NCI-H1092 (cell line): ENCODE measurements around the gene GUCY2F.

ENCODE experiments used
- DNase-seq: peaks from one replicate; lab custom pipeline; 2025; lab: John Stamatoyannopoulos, UW

GUCY2F gene

DNA sequence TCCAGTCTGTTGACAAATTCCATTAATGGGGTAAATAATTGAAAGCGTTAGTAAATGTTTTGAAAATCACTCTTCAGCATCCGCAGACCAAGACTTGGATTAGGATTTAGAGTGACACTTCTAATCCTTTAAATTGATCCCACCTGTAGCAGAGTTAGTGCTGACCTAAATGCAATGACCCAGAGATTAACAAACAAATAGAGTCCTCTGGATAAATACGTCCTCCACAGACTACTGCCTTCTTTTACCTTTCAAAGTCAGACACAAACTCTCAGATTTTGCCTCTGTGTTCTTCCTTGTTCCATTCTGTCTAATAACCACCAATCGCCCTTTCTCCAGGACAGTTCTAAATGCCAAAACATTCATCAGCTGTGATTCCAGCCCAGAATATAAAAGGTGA, at the start of gene GUCY2F:
Gene GUCY2F, minus strand, starts transcription at position 101 of the 400 bp plus-strand sequence. CDS start 6,150 bp downstream, outside the sequence.
- DNase-seq: no peak

DNA sequence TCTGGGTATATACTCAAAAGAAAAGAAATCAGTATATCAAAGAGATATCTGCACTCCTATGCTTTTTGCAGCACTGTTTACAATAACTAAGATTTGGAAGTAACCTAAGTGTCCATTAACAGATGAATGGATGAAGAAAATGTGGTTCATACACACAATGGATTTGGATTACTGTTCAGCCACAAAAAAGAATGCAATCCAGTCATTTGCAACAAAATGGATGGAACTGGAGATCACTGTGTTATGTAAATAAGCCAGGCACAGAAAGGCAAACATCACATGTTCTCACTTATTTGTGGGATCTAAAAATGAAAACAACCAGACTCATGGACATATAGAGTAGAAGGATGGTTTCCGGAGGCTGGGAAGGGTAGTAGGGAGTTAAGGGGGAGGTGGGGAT, 37.1 kb upstream of the GUCY2F start:
- DNase-seq: no peak

DNA sequence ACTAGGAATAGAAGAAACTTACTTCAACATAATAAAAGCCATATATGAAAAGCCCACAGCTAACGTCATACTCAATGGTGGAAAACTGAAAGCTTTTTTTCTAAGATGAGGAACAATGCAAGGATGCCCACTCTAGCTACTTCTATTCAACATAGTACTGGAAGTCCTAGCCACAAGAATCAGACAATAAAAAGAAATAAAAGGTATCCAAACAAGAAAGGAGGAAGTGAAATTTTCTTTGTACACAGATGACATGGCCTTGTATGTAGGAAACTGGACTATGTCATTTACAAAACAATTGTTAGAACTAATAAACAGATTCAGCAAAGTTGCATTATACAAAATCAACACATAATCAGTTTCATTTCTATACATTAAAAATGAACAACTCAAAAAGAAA, 29.2 kb upstream of the GUCY2F start:
- no peak for DNase-seq

DNA sequence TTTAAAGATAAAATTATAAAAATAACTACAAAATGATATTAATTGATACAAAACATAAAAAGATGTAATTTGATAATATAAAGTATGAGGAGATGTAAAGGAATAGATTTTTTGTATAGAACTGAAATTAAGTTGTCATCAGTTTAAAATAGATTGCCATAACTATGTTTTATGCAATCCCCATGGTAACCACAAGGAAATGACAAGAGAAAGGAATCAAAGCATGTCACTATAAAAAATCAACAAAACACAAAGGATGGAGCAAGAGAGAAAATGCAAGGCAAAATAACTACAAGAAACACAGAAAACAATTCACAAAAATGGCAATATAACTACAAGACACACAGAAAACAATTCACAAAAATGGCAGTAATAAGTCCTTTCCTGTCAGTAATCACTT, 27.0 kb upstream of the GUCY2F start:
- no peak for DNase-seq

DNA sequence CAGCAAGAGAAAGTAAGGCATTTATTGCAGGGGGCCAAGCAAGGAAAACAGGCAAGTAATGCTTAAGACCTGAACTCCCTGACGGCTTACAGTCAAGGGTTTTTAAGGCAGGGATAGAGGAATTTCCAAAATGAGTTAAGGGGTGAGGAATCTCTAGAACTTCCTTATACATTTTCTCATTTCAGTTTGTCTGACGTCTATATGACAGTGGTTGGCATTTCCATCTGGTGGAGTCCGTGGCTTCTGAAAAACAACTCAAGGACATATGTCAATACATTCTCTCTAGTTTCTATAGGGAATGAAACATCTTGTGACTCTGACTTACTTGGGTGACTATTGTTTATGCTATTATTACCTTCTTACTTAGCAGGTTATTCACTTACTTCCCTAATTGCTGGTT, 19.3 kb upstream of the GUCY2F start:
- no peak for DNase-seq

DNA sequence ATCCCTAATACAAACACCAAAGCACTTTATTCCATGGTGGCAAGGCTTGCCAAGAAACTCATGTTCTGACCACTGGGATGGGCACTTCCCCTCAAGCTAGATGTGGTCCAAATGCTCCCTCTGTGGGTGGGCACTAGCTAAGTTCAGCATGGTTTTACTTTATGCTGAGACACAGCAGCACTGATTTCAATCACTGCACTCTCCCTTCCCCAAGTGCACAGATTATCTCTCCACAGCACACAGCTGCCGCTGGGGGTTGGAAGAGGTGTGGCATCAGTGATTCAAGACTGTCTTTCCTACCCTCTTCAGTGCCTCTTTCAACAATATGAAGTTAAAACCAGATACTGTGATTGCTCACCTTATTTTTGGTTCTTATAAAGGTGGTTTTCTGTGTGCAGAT, 16.5 kb upstream of the GUCY2F start:
- no peak for DNase-seq

DNA sequence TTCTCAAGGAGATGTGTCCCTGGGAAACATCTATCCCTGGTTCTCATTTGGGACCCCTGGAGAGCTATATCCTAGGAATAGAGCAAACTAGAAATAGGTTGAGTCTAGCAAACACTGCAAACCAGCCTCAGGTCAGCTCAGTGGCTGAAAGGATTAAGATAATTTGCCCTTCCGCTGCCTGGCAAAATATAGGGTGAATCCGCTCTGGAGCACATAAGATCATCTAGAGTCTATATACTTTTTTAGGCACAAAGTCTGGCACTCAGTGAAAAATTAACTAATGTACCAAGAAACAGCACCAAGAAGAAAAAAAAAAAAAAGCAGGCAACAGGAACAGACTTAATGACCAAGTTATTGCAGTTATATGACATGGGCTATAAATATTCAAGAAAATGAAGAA, 7.3 kb upstream of the GUCY2F start:
- no peak for DNase-seq

DNA sequence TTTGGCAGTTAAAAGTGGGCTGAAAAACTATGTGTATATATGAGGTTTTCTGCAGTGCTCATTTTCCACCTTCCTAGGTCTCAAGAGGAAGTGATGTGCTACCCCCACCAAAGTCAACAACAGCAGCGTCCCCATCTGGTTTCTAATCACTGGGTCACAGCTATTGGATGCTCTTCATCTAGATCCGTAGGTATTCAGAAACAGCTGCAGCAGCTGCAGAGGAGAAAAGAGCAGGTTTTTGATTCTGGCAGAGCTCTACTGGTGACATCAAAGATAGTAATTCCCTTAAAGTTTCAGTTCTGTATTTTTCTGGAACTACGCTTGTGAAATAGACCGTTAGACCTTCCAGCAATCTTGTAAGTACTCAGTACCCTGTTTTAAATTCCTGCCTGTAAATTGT, 5.8 kb upstream of the GUCY2F start:
- no peak for DNase-seq

DNA sequence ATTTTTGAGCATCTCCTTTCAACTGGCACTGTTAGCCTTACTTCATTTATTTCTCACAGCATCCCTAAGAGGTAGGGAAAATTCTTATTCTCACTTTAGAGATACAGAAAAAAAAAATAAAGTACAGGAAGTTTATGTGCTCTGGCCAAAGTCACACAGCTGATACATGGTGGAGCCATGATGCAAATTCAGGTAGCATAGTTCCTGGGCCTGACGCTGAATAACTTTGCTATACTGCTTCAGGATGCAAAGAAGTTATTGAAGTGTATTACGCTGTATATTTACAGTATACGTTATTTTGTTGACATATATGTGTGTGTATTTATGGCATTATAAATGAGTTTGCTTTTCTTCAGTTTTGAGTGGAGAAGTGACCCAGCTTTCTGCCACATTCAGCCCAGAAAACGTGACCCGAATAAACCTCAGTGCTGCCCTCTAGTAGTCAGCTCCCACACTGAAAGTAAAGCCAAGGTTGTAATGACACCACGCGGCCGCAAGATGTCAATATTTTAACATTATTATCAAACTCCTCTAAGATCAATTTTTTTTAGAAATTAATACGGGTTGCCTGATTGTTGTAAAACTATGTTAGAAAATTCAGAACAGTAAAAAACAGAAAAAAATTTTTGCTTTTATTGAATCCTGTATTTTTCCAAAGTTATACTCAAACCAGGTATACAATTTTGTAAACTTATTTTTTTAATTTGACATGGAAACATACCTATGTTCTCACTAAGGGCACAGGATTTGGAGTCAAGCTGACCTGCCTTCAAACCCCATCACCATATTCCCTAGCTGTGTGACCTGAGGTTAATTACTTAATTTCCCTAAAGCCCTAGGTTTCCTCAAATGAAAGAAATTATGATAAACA, 3.8 kb upstream of the GUCY2F start:
- peak; percentile 21 for DNase-seq

DNA sequence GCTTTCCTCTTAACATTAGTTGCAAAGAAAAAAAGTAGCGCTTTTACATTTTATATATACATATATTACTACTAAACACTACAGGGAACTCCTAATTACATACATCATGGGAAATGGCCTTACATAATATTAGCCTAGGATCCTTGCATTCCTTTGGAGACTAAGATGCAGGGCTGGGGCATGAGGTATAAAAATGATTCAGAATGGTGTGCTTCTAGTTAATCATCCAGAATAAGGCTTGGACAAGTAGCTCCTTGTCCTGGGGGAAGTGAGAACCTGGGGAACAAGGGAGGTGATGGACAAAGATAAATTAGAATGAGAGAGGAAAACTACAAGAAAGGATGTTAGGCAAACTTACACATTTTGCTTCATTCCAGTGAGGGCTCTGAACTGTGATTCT, 3.0 kb upstream of the GUCY2F start:
- no peak for DNase-seq

DNA sequence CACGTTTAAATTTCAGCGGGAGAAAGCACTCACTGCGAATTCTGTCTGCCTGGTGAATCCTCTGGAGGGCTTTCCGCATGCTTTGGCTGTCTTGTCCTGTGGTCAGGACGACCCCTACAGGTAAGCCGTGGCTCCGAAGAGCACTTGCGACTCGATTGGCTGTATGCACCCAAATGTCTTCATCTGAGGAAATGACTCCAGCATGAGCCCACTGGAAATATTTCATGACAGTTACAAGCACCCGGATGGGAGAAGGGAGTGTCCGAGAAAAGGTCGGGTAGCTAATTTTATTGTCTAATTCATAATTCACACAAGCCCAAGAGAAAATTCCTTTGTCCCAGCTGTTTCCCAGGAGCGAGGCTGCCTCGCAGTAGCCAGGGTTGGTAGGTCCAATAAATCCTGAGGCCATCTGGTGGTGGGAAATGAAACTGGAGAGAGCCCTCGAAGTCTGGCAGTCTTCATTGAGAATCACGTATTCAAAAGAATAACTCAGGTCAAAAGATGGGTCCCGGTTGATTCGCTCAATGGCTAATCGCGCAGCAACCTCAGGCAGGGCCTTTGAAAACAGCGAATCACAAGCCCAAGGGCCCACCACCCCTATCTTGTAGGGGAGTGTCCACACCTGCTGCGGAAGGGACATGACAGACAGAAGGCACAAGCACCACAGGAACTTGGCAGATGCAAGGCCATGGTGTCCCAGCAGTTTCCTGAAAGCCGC, 6.6 kb downstream of the GUCY2F start:
- DNase-seq: no peak

DNA sequence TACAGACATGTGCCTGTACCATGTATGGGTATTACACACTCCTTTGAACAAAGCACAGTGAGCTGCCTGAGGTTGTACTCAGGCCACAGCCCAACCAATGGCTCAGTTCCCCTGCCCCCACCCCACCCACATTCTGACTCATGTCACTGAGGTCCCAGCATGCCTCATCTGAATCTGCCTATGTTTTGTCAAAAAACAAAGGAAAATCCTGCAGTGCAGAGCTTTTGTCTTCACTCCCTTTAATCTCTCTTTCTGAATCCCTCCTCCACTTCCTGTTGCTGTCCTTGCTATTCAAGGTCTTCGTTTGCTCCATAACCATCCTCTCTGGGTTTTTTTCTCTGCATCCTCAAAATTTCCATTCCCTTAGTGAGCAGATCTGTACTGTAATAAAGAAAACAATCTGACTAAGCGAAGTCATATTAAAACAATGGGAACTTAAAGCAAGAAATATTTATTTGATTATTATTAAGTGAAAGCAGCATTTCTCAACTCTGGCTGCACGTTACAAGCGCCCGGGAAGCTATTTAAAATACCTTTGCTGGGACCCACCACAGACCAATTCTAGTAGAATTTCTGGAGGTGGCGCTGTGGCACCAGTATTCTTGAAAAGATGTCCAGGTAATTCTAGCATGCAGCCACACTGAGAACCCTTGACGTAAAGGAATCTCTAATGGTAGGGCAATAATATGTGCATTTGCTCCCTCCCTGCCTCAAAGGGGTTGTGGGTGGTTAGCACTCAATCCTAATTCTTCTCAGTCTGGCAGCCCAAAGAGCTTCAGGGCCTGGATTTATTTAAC, 8.7 kb downstream of the GUCY2F start:
- no peak for DNase-seq

DNA sequence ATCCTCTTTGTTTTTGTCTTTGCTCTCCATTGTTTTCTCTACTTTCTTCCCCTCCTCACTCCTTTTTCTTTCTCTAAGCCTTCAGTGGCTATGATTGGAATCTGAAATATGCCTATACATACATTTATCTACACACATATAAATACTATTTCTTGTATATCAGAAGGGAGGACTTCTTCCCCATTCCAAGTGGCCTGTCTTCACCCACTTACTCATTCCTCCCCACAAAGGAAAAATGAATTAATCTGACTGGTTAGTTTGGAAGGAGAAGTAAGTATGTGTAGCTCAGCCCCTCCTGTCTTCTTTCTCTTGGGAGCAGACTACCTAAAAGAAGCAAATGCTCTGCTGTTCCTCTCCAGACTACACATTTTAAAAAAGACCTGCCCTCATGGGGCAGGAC, 17.7 kb downstream of the GUCY2F start:
- DNase-seq: no peak

DNA sequence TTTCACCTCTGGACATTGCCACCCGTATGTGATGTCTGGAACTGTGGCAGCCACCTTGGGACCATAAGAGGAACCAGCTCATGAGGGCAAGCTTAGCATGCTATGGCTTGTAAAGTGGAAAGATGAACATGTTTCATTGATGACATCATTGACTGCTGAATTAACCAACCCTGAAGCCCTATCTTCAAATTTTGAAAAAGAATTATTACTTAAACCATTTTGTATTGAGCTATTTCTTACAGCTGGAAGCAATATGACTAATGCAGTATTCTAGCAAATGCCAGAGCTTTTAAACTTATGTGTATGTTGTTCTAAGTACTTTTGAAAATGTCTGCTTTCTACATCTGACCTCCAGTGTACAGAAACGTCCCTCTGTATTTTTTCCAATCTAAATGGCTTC, 18.1 kb downstream of the GUCY2F start:
- no peak for DNase-seq

DNA sequence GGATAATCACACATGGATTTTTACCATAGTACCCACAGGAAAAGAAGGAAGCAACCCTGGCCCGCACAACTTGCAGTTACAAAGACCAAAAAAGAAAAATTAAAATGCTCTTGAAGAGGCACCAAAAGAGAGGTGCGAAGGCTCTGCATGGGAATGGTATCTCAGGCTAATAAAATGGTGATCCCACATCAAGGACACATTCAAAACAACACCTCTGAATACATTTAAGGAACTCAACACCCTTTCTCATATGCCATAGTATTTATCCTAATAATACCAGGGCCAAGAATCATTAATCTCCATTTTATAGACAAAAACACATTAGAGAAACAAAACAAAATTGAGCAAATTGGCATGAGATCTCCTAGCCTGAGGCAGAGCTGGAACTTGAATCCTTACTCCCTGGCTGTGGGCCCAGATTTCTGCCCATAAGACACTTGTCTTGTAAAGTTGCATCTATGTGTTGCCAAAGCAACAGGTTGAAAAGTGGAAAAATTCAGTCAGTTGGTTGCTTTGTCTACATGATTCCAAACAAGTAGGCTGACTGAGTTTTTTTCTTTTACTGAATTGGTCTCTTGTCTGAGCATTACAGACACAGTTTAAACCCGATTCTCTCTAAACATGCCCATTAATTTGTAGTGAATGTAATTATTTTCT, 33.5 kb downstream of the GUCY2F start:
- no peak for DNase-seq

DNA sequence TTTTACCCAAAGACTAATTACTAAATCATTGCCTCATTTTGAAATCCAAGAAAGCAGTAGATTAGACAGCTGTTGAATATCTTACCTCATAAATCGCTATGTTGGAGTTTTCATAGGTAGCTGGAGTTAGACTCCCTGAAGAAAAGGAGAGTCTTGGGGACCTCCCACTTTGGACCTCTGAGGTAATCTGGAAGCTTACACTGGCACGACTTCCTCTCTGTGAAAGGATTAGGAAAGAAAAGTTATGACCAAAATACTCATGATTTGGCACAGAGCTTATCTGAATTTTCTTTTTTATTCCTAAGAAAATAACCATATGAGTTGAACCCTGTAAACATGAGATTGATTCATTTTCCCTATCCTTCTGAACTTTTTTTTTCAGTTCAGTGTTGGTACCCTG, 40.6 kb downstream of the GUCY2F start:
- no peak for DNase-seq

DNA sequence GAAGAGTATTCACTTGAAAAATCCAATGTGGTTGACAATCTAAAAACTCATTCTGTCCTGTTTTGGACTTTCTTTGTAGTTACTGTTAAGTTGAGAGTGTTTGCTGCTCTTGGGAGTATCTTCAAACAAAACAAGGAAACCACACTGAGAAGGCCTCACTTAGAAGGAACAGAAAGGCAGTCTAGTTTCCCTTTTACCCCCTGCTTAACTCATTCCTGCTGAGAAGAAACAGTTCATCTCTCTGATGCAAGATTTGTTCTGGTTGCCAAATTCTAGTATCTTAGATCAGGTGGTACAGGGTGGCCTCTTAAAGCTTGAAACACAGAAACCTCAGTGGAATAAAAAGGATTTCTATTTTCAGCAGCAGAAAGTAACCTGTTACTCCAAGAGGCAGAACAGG, 41.4 kb downstream of the GUCY2F start:
- no peak for DNase-seq

DNA sequence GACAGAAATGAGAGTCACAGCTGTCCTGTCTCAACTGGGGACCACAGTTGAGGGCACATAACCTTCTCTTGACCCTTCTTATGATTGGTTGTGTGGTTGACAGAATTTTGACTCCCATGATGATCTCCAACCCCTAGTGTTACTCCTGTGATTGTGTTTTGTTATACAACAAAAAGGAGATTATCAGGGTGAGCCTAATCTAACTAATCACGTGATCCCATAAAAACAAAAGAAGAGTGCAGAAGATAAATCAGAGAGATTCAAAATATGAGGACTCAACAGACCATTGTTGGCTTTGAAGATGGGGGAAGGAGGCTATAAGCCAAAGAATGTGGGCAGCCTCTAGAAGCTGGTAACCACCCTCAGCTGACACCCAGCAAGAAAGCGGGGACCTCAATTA, 72.7 kb downstream of the GUCY2F start:
- no peak for DNase-seq

DNA sequence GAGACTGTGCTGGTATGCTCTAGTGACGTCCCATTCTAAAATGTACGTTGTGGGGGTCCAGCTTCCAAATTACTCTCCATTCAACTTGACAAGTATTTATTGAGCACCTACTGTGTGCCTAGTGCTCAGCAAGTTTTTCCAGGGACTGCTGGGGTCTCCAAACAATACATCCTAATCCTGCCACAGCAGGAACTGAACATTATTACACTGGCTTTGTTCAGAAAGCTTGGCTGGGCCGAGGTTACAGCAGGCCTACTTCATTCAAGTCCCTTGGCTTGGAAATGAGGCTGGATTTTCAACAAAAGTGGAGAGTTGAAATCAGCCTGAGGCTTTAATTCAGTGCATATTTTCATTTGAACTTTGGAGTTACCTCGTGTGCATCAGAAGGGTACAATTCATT, 78.0 kb downstream of the GUCY2F start:
- no peak for DNase-seq

DNA sequence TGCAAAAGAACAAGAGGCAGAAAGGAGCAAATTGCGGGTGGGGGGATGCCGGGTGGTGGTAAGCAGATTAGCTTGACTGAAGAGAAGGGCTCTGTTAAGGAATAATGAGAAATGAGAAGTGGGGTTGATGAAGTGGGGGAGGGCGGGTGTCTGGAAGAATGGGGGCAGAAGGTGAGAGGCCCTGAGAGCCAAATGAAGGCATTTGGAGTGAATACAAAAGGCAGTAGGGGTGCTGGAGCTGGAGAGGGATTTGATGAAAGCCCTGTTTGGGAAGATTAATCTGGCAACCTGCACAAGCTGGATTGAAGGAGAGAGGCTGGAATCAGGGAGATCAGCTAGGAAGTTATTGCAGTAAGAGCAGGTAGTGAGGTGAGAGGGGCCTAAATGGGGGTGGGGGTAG, 82.1 kb downstream of the GUCY2F start:
- DNase-seq: no peak

DNA sequence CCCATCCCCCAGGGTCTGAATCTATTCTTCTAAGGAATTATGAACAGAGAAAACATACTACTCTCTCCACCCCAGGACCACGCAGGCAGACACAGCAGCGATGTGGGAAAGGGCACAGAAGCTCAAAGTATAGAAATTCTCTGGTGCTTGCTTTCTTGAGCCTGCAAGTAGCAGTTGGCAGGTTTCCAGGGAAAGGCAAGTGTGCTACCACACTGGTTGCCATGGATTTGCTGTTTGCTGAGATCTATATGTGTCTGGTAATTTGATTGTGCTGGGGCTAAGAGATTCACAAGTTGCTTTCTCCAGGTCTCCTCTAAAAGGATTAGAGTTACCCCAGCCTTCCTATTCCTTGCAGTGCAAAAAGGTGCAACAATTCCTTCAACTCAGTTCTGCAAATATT, 83.1 kb downstream of the GUCY2F start:
- DNase-seq: no peak

DNA sequence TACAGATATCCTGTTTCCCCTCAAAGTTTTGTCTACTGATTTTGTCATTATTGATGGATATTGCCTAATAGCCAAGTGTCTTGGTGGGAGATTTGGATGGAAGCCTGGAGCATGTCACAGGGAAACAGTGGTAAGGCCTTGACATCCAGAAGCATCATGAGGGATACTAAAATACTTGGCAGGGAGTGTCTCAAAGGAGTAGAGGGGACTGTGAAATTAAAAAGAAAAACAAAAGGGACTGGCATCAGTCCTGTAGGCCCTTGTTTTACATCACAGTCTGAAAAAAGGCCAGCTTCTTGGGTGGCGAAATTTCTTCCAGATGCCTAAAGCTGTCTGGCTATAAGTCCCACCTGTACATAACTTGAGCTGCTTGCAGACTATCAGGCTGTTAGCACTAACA, 83.8 kb downstream of the GUCY2F start:
- DNase-seq: no peak
